GM19463 (cell line): ENCODE data around the gene CPNE4.
"Not testable (repeated sequence)": the region's sequence is repeated elsewhere in the genome, so short reads cannot be mapped to it uniquely, and the experiment has no call there.

Experiments
- ATAC-seq: cut with Tn5 transposase; IDR thresholded peaks from one replicate; pipeline ENCODE4 v1.9.1; 2021; ENCODE audit warnings: mild to moderate bottlenecking, moderate library complexity; ENCODE audit not compliant: unreplicated experiment

The CPNE4 gene

GRCh38 chr3:131962982-131963381, 71.8 kb downstream of the CPNE4 start:
- no peak for ATAC-seq

- no peak for ATAC-seq
Measured at GRCh38 chr3:131960324-131960723, 74.5 kb downstream of the CPNE4 start.

- no peak for ATAC-seq
Measured at GRCh38 chr3:131957980-131958379, 76.8 kb downstream of the CPNE4 start.

GRCh38 chr3:131957511-131957910, 77.3 kb downstream of the CPNE4 start:
- no peak for ATAC-seq

- no peak for ATAC-seq
Measured at GRCh38 chr3:131948806-131949205, 86.0 kb downstream of the CPNE4 start.

- no peak for ATAC-seq
Measured at GRCh38 chr3:131944676-131945075, 90.1 kb downstream of the CPNE4 start.

GRCh38 chr3:131933665-131934064, 101.1 kb downstream of the CPNE4 start:
- ATAC-seq: no peak

- ATAC-seq: no peak
Measured at GRCh38 chr3:131928593-131928992, 106.2 kb downstream of the CPNE4 start.

GRCh38 chr3:131925571-131925970, 109.2 kb downstream of the CPNE4 start:
- no peak for ATAC-seq

- no peak for ATAC-seq
Measured at GRCh38 chr3:131922356-131922755, 112.5 kb downstream of the CPNE4 start.

- no peak for ATAC-seq
Measured at GRCh38 chr3:131917006-131917405, 117.8 kb downstream of the CPNE4 start.

GRCh38 chr3:131914090-131914691, 120.6 kb downstream of the CPNE4 start:
- no peak for ATAC-seq

- ATAC-seq: no peak
Measured at GRCh38 chr3:131912255-131912654, 122.6 kb downstream of the CPNE4 start.

GRCh38 chr3:131907796-131908195, 127.0 kb downstream of the CPNE4 start:
- ATAC-seq: no peak

- ATAC-seq: no peak
Measured at GRCh38 chr3:131903988-131904415, 130.8 kb downstream of the CPNE4 start.

- ATAC-seq: no peak
Measured at GRCh38 chr3:131901686-131902085, 133.1 kb downstream of the CPNE4 start.

GRCh38 chr3:131900891-131901290, 133.9 kb downstream of the CPNE4 start:
- no peak for ATAC-seq

GRCh38 chr3:131899021-131899420, 135.8 kb downstream of the CPNE4 start:
- ATAC-seq: no peak

GRCh38 chr3:131898346-131898745, 136.5 kb downstream of the CPNE4 start:
- ATAC-seq: no peak

- no peak for ATAC-seq
Measured at GRCh38 chr3:131896285-131896684, 138.5 kb downstream of the CPNE4 start.

GRCh38 chr3:131895766-131896165, 139.0 kb downstream of the CPNE4 start:
- ATAC-seq: no peak

GRCh38 chr3:131892331-131892730, 142.5 kb downstream of the CPNE4 start:
- ATAC-seq: no peak

GRCh38 chr3:131885871-131886270, 148.9 kb downstream of the CPNE4 start:
- ATAC-seq: not testable (repeated sequence)
